GM12872 (cell line): ENCODE data around the gene IST1.

Experiments
- CTCF ChIP-seq: IDR thresholded peaks from 3 replicates; pipeline ENCODE4 v1.5.1; 2011; ENCODE audit warnings: low read depth, mild to moderate bottlenecking, low read length, moderate library complexity; ENCODE audit not compliant: insufficient read depth

The IST1 gene

GRCh38 chr16:71933017-71933416 lies 37.7 kb downstream of the IST1 start:
- no peak for TF ChIP-seq CTCF

GRCh38 chr16:71933913-71934695 lies 38.8 kb downstream of the IST1 start:
- TF ChIP-seq CTCF: no peak

GRCh38 chr16:71937868-71938510 lies 42.7 kb downstream of the IST1 start:
- TF ChIP-seq CTCF: no peak

GRCh38 chr16:71943887-71944286 lies 48.6 kb downstream of the IST1 start:
- no peak for TF ChIP-seq CTCF

GRCh38 chr16:71945616-71946015 lies 50.3 kb downstream of the IST1 start:
- no peak for TF ChIP-seq CTCF

GRCh38 chr16:71952825-71953224 lies 57.5 kb downstream of the IST1 start:
- no peak for TF ChIP-seq CTCF

GRCh38 chr16:71954180-71954579 lies 58.8 kb downstream of the IST1 start:
- TF ChIP-seq CTCF: no peak
